KMS-11 (cell line): ENCODE measurements around the gene FBXO17.

Experiments used
- H2AFZ ChIP-seq: fragments of 200-600 bp; sonication (generic); 2 replicates; pipeline ENCODE4 v1.6.1; 2016; ENCODE audit warnings: antibody characterized with exemption, mixed run types, low read depth
- H3K27ac ChIP-seq: fragments of 200-600 bp; sonication (generic); 2 replicates; pipeline ENCODE4 v1.6.1; 2016; ENCODE audit warnings: mild to moderate bottlenecking, mixed run types
- H3K27me3 ChIP-seq: fragments of 200-600 bp; sonication (generic); 2 replicates; pipeline ENCODE4 v1.6.1; 2017; ENCODE audit warnings: mild to moderate bottlenecking, low read depth, mixed run types, moderate library complexity; ENCODE audit not compliant: insufficient read depth
- H3K36me3 ChIP-seq: fragments of 200-600 bp; sonication (generic); 2 replicates; pipeline ENCODE4 v1.6.1; 2017; ENCODE audit warnings: mild to moderate bottlenecking, mixed run types; ENCODE audit not compliant: insufficient read depth
- H3K4me1 ChIP-seq: fragments of 200-600 bp; sonication (generic); 2 replicates; pipeline ENCODE4 v1.6.1; 2016; ENCODE audit warnings: mild to moderate bottlenecking, low read depth, mixed run types; ENCODE audit not compliant: poor library complexity, severe bottlenecking
- H3K4me2 ChIP-seq: fragments of 200-600 bp; sonication (generic); 2 replicates; pipeline ENCODE4 v1.7.0; 2016; ENCODE audit warnings: mild to moderate bottlenecking, mixed run types
- H3K4me3 ChIP-seq: fragments of 200-600 bp; sonication (generic); IDR thresholded peaks from 2 replicates; pipeline ENCODE4 v1.6.1; 2017; ENCODE audit warnings: low read depth, low read length, mixed read lengths; ENCODE audit not compliant: insufficient read depth
- H3K79me2 ChIP-seq: fragments of 200-600 bp; sonication (generic); 2 replicates; pipeline ENCODE4 v1.6.1; 2016; ENCODE audit warnings: low read depth, mixed run types; ENCODE audit not compliant: insufficient read depth
- H3K9ac ChIP-seq: fragments of 200-600 bp; sonication (generic); 2 replicates; pipeline ENCODE4 v1.6.1; 2016; ENCODE audit warnings: mild to moderate bottlenecking, mixed run types
- H4K20me1 ChIP-seq: fragments of 200-600 bp; sonication (generic); 2 replicates; pipeline ENCODE4 v1.6.1; 2016; ENCODE audit warnings: mild to moderate bottlenecking, mixed run types; ENCODE audit not compliant: insufficient read depth
- TF ChIP-seq, protein P1 (sequence below): fragments of 200-600 bp; sonication (generic); conservative IDR thresholded peaks from 2 replicates; pipeline ENCODE4 v1.6.1; 2017; ENCODE audit warnings: low read depth, mild to moderate bottlenecking, antibody characterized with exemption, low read length, moderate library complexity, mixed read lengths

Gene FBXO17

DNA sequence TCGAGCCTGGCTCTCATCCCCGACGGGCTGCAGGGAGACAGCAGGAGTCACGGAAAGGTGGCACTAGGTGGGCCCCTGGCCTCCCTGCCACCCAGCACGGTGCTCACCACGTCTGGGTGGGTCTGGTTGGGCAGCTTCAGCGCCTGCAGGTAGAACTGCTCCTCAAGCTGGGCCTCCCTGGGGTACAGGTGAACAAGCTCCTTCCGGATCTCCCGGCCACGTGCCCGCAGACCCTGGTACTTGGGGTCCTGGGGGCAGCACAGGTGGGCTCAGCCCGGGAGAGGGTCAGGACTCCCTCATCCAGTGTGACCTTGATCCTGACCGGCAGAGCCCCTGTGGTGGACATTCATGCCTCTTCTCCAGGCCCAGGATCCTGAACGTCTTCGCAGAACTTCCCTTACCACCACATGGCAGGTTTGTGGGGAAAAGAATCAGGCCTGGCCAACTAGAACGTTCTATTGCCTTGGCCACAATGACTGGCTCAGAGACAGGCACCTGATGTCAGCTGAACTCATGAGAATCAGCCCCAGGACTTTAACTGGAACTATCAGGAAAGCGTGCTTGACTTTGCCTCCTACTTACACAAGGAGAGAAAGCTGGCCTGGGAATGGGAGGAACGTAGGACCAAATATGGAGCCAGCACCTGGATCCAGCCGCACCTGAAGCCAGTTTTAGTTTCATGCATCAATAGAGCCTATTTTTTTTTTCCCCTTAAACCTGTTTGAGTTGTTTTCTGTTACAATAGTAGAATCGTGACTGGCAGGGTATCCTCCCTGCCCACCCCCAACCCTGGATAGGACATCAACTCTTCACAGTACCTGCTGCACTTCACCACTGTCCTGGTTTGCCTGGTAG, 53.9 kb downstream of the FBXO17 start:
- H3K4me2 ChIP-seq, result no peak overlapping the region
- no peak overlapping the region for H3K4me3 ChIP-seq
- no peaks in the 10 kb centered on the region for H3K36me3 ChIP-seq
- H3K4me1 ChIP-seq, result no peaks in the 10 kb centered on the region
- no peaks in the 10 kb centered on the region for H4K20me1 ChIP-seq
- H3K27ac ChIP-seq, result no peak overlapping the region
- TF ChIP-seq, protein P1, sequence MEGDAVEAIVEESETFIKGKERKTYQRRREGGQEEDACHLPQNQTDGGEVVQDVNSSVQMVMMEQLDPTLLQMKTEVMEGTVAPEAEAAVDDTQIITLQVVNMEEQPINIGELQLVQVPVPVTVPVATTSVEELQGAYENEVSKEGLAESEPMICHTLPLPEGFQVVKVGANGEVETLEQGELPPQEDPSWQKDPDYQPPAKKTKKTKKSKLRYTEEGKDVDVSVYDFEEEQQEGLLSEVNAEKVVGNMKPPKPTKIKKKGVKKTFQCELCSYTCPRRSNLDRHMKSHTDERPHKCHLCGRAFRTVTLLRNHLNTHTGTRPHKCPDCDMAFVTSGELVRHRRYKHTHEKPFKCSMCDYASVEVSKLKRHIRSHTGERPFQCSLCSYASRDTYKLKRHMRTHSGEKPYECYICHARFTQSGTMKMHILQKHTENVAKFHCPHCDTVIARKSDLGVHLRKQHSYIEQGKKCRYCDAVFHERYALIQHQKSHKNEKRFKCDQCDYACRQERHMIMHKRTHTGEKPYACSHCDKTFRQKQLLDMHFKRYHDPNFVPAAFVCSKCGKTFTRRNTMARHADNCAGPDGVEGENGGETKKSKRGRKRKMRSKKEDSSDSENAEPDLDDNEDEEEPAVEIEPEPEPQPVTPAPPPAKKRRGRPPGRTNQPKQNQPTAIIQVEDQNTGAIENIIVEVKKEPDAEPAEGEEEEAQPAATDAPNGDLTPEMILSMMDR, result no peak
- no peaks in the 10 kb centered on the region for H3K27me3 ChIP-seq
- no peaks in the 10 kb centered on the region for H3K79me2 ChIP-seq
- no peak overlapping the region for H2AFZ ChIP-seq
- no peak overlapping the region for H3K9ac ChIP-seq

DNA sequence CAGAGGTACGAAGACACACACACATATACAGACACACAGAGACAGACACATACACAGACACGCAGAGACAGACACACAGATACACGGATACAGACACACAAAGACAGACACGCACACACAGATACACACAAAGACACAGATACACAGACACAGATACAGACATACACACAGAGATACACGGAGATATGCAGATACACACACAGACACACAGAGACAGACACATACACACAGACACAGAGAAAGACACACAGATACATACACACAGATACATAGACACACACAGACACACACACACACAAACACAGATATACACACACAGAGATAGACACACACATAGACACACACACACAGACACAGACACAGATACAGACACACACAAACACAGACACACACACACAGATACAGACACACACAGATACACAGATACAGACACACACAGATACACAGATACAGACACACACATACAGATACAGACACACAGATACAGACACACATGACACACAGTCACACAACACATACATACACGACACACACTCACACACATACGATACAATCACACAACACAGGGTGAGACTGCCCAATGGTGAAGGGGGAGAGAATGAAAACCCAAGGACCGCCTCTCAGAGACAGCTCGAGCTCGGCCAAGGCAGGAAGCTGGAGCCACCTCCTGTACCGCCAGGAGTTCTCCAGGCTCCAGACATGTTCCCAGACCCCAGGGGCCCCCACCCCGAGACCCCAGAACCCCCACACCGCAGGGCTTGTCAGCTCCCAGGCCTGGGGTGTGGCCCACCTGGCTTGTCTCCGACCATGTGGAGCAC, 54.7 kb downstream of the FBXO17 start:
- H3K27ac ChIP-seq, result no peak overlapping the region
- no peaks in the 10 kb centered on the region for H3K36me3 ChIP-seq

DNA sequence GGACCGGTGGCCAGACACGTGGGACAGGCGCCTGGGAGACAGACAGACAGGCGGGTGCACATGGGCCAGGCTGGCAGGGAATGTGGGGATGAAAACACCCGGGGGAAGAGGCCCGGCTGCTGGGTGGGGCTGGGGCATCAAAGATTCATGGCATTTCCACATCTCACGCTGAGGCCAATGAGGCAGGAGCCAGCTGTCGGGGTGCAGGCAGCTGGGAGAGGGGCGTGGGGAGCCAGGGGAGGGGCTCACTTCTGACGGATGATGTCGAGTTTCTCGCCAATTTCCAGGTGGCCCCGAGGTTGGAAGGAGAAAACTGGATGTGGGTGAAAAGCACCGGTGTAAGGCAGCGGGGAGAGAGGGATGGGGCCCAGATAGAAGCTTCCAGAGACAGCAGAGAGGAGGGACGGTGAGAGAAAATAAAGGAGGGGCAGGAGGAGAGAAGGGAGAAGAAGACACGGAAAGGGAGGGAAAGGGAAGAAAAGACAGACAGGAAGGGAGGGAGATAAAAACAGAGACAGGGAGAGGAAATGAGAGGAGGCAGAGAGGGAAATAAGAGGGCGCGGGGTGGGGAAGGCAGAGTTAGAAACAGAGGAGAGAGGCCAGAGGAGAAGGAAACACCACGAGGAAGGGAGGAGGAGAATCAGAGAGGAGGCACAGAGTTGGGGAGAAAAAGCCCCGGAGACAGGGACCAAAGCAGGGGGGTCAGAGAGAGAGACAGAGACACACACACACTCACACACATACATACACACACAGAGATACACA, 55.5 kb downstream of the FBXO17 start:
- TF ChIP-seq, protein P1, result no peak
- Histone ChIP-seq H3K4me2 (no peak overlapping the region), H3K4me3 (no peak overlapping the region), H3K27ac (no peak overlapping the region), H3K4me1 (no peaks in the 10 kb centered on the region), H3K79me2 (no peaks in the 10 kb centered on the region), H3K36me3 (no peaks in the 10 kb centered on the region), H4K20me1 (no peaks in the 10 kb centered on the region), H3K27me3 (no peaks in the 10 kb centered on the region), H2AFZ (no peak overlapping the region), H3K9ac (no peak overlapping the region)

More for the DNA sequence above, 54.7 kb downstream of the FBXO17 start:
- no peak overlapping the region for H2AFZ ChIP-seq
- TF ChIP-seq, protein P1, result no peak
- H3K27me3 ChIP-seq, result no peaks in the 10 kb centered on the region
- no peak overlapping the region for H3K4me2 ChIP-seq
- no peak overlapping the region for H3K4me3 ChIP-seq
- H3K79me2 ChIP-seq, result no peaks in the 10 kb centered on the region
- H4K20me1 ChIP-seq, result no peaks in the 10 kb centered on the region
- H3K9ac ChIP-seq, result no peak overlapping the region
- no peaks in the 10 kb centered on the region for H3K4me1 ChIP-seq

DNA sequence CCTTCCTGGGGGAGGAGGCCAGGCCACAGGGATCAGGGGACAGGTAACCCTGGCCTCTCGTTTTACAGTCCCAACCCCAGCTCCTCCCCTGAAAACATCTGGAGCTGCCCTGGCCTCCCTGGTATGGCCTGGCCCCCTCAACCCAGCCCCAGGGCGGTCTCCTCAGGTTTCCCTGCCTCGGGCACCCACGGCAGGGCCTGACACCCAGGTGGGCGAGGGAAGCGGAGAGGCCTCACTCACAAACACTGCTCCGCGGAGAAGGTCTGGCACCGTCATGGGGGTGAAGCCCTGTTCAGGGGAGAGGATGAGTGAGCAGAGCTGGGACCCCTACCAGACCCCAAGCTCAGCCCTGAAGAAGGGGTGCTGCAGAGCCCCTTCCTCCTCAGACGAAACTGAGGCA, 57.0 kb downstream of the FBXO17 start:
- H3K4me2 ChIP-seq, result no peak overlapping the region
- no peaks in the 10 kb centered on the region for H3K36me3 ChIP-seq
- no peak overlapping the region for H2AFZ ChIP-seq
- no peaks in the 10 kb centered on the region for H4K20me1 ChIP-seq
- no peaks in the 10 kb centered on the region for H3K4me1 ChIP-seq
- H3K4me3 ChIP-seq, result no peak overlapping the region
- H3K9ac ChIP-seq, result no peak overlapping the region
- H3K27ac ChIP-seq, result no peak overlapping the region
- H3K79me2 ChIP-seq, result no peaks in the 10 kb centered on the region
- TF ChIP-seq, protein P1, result no peak
- no peaks in the 10 kb centered on the region for H3K27me3 ChIP-seq
